Endothelial cell of umbilical vein (primary cell): ENCODE results near the gene ABHD18. TPM values are rescaled to one million over a fixed set of nuclear protein-coding genes. Genes with fewer than 3 reads are reported as not detected.

Experiments
- BruUV-seq: library from RNA; stranded (reverse); fragments of 400-500 nt; replicated peaks from 2 replicates; lab custom pipeline; 2021; lab: Mats Ljungman, UMichigan
- CTCF ChIA-PET: fragments of 300-600, 350-600 bp; sonication (Branson Sonifier 250); formaldehyde crosslinking; loops from one replicate; lab custom pipeline; 2021; ENCODE audit warnings: antibody characterized with exemption, inconsistent platforms; lab: Charles Lee
- POLR2A ChIA-PET: fragments of 300-600, 350-600 bp; sonication (Branson Sonifier 250); formaldehyde crosslinking; loops from one replicate; lab custom pipeline; 2021; ENCODE audit warnings: antibody characterized with exemption, inconsistent platforms; lab: Charles Lee
- DNase-seq: peaks from one replicate; pipeline ENCODE4 v3.0.0-alpha.2; 2011; ENCODE audit warnings: low read depth, low spot score
- FAIRE-seq: peaks from 2 replicates; lab custom pipeline; 2011; peaks lifted over from hg19 to GRCh38; lab: Jason Lieb, UNC
- H2AFZ ChIP-seq: 2 replicates; pipeline ENCODE4 v1.6.0; 2012; ENCODE audit warnings: low read depth, low read length, control low read depth, inconsistent platforms
- H3K27ac ChIP-seq: 2 replicates; pipeline ENCODE4 v1.5.1; 2011; ENCODE audit warnings: low read depth, mild to moderate bottlenecking, control low read depth, low read length, moderate library complexity; ENCODE audit not compliant: insufficient read depth
- H3K27me3 ChIP-seq, 2 experiments: 2 replicates each; pipeline versions ENCODE4 v1.6.0 to v1.6.1; 2011; ENCODE audit warnings: low read length in 2 of 2, mixed read lengths in 1 of 2; ENCODE audit not compliant: control insufficient read depth in 2 of 2, insufficient read depth in 2 of 2
- H3K36me3 ChIP-seq, 2 experiments: 2 replicates in 1 of 2; 3 replicates in 1 of 2; pipeline ENCODE4 v1.5.1; 2011; ENCODE audit warnings: low read length in 2 of 2, mild to moderate bottlenecking in 1 of 2, moderate library complexity in 1 of 2; ENCODE audit not compliant: control insufficient read depth in 2 of 2, insufficient read depth in 2 of 2; ENCODE audit errors: extremely low read depth in 1 of 2
- H3K4me1 ChIP-seq: 3 replicates; pipeline ENCODE4 v1.5.1; 2011; ENCODE audit warnings: mild to moderate bottlenecking, low read length; ENCODE audit not compliant: control insufficient read depth, insufficient read depth; ENCODE audit errors: extremely low read depth
- H3K4me2 ChIP-seq: 2 replicates; pipeline ENCODE4 v1.6.1; 2011; ENCODE audit warnings: low read length, control low read depth, mixed read lengths; ENCODE audit not compliant: insufficient read depth
- H3K4me3 ChIP-seq, 3 experiments: fragments of 200-600 bp in 1 of 3; sonication (generic), shearing (Covaris generic) in 1 of 3; replicated peaks in 1 of 3; 2 replicates each; pipeline ENCODE4 v1.5.1; 2011 to 2016; ENCODE audit warnings: control low read depth in 3 of 3, low read length in 3 of 3, mild to moderate bottlenecking in 2 of 3, inconsistent platforms in 1 of 3, low read depth in 1 of 3, moderate library complexity in 1 of 3; ENCODE audit not compliant: insufficient read depth in 1 of 3
- H3K79me2 ChIP-seq: 2 replicates; pipeline ENCODE4 v1.6.0; 2012; ENCODE audit warnings: low read length, inconsistent platforms; ENCODE audit not compliant: control insufficient read depth, insufficient read depth
- H3K9ac ChIP-seq: replicated peaks from 2 replicates; pipeline ENCODE3; 2011; ENCODE audit warnings: low read length, control low read depth; ENCODE audit not compliant: insufficient read depth; ENCODE audit errors: extremely low read depth
- H3K9me1 ChIP-seq: replicated peaks from 3 replicates; pipeline ENCODE4 v1.6.0; 2011; ENCODE audit warnings: mild to moderate bottlenecking, low read length; ENCODE audit not compliant: control insufficient read depth, insufficient read depth; ENCODE audit errors: extremely low read depth
- H3K9me3 ChIP-seq: replicated peaks from 2 replicates; pipeline ENCODE4 v1.5.1; 2012; ENCODE audit warnings: low read length, inconsistent platforms; ENCODE audit not compliant: control insufficient read depth, insufficient read depth
- H4K20me1 ChIP-seq: replicated peaks from 2 replicates; pipeline ENCODE3; 2011; ENCODE audit warnings: mild to moderate bottlenecking, low read length; ENCODE audit not compliant: control insufficient read depth, insufficient read depth; ENCODE audit errors: extremely low read depth
- FOS ChIP-seq: IDR thresholded peaks from 2 replicates; pipeline ENCODE4 v1.6.1; 2011; ENCODE audit warnings: mild to moderate bottlenecking, low read length, moderate library complexity, borderline replicate concordance; ENCODE audit not compliant: insufficient read depth
- GATA2 ChIP-seq: IDR thresholded peaks from 2 replicates; pipeline ENCODE4 v1.7.0; 2011; ENCODE audit warnings: low read depth, mild to moderate bottlenecking, moderate library complexity, mixed read lengths, low read length; ENCODE audit not compliant: insufficient read length, insufficient read depth
- JUN ChIP-seq: IDR thresholded peaks from 2 replicates; pipeline ENCODE4 v1.6.1; 2011; ENCODE audit warnings: borderline replicate concordance, low read depth; ENCODE audit not compliant: insufficient read length, insufficient read depth
- POLR2A ChIP-seq: IDR thresholded peaks from 2 replicates; pipeline ENCODE4 v1.6.1; 2012; ENCODE audit warnings: low read depth, mild to moderate bottlenecking, control low read depth, low read length
- POLR2AphosphoS5 ChIP-seq: IDR thresholded peaks from 2 replicates; pipeline ENCODE4 v1.6.1; 2012; ENCODE audit warnings: low read depth, mild to moderate bottlenecking, control low read depth, low read length, moderate library complexity; ENCODE audit not compliant: insufficient read depth
- dilution Hi-C: fragments of 300-500 bp; cut with MboI; formaldehyde crosslinking; loops from one replicate; pipeline ENCODE4 v1.15.0; 2019; ENCODE audit warnings: low sequenced_read_pairs; ENCODE audit not compliant: extremely low pct_ligation_motif_present
- intact Hi-C: fragments of 100-400 bp; cut with micrococcal nuclease; formaldehyde crosslinking; loops from one replicate; pipeline ENCODE4 v1.10.0; 2022
- polyA plus RNA-seq, 4 experiments: library from polyadenylated mRNA; depleted of rRNA in 3 of 4; stranded (reverse) in 3 of 4; unstranded in 1 of 4; fragments of >200 nt; gene quantifications; 2 replicates each; pipeline versions ENCODE4 v1.2.1 to v1.2.3, GENCODE V29; 2011 to 2012; ENCODE audit warnings: missing spikeins in 1 of 4
- total RNA-seq: library from RNA; stranded (reverse); gene quantifications from 2 replicates; pipeline ENCODE4 v1.2.3, GENCODE V29; 2021

Gene ABHD18
- total and polyA plus RNA-seq, 2 donors (not counting 3 experiments of a cell fraction or from before 2014, with no cell fraction given): 2.4 to 9.1 TPM

DNA sequence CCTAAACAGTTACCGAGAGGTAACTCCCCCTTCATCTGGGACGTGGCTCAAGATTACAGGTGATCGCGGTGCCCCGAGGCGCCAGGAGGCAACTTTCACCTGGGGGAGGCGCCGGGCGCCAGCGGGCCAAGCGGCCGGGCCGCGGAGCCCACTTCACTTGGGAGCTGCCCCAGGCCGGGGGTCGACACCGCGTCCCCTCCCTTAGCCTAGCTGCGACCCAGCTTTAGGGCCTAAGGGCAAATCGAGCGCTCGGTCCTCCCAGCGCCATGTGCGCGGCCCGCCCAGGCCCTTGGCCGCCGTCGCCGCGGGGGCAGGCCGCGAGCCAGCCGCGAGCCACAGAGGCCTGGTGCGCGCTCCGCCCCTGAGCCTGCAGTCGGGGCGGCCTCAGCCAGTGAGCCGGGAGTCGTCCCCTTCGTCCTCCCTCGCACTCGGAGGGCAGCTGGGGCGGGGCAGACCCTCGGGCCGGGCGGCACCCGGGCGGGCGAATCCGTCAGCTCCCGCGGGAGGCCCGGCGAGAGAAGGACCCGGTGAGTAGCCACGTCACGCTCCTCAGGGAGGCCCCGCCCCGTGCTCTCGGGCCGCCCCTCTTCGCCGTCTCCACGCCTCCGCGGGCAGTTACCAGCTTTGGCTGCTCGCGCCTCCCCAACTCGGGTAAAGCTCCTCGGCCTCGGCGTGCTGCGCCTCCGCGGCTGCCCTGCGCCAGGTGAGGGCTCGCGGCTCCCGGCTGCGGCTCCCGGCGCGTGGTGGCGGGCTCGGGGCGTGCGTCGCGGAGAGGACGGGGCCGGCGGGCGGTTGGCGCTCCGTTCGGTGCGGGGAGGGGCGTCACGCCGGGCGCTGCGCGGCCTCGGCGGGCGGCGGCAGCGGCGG lies 95.7 kb downstream of the ABHD18 start, which contains the start of gene LARP1B:
Gene LARP1B, plus strand, starts transcription at position 614 of the 867 bp plus-strand sequence. CDS start 13,640 bp downstream, outside the sequence.
- Histone ChIP-seq H3K79me2 (peaks cover 43% of the 10 kb centered on the region), H3K4me2 (peak within 1 kb of the TSS; percentile 89), H3K9me3 (no peaks in the 10 kb centered on the region), H3K9me1 (no peaks in the 10 kb centered on the region), H3K27me3 (no peaks in the 10 kb centered on the region), H2AFZ (peak within 1 kb of the TSS; percentile 95), H3K4me3 (peak within 1 kb of the TSS; percentile 74 to 86 (median 86)), H4K20me1 (peaks cover 3% of the 10 kb centered on the region), H3K27ac (peak within 1 kb of the TSS; percentile 87), H3K9ac (peak within 1 kb of the TSS; percentile 98), H3K4me1 (peaks cover 10% of the 10 kb centered on the region), H3K36me3 (no peaks in the 10 kb centered on the region)
- ChIA-PET CTCF (interaction anchor here (0.7 to 1.5 kb wide), 6 partner anchors 8 to 159 kb away, joined by 3 to 6 read pairs (median 4); no protein-coding TSS in a partner anchor), POLR2A (interaction anchor here (0.6 to 1.4 kb wide), 6 partner anchors 9 to 753 kb away, joined by 3 to 11 read pairs (median 3); partner anchors contain the start of genes ABHD18, MFSD8 and PGRMC2)
- BruUV-seq: TSS peak; percentile 89
- intact Hi-C loops: loop anchor here (1.0 to 5.0 kb wide), 8 partner anchors 96 to 1031 kb away; partner anchors contain the start of genes ABHD18, HSPA4L, MFSD8 and PGRMC2
- TF ChIP-seq GATA2 (no peak), JUN (no peak), POLR2A (peak; percentile 94), POLR2AphosphoS5 (peak; percentile 91), FOS (no peak)
- dilution Hi-C loops: no loop called here
- FAIRE-seq: peak; percentile 98
- DNase-seq: peak; percentile 97
